ENCODE measurements around the gene RAB15.

DNA sequence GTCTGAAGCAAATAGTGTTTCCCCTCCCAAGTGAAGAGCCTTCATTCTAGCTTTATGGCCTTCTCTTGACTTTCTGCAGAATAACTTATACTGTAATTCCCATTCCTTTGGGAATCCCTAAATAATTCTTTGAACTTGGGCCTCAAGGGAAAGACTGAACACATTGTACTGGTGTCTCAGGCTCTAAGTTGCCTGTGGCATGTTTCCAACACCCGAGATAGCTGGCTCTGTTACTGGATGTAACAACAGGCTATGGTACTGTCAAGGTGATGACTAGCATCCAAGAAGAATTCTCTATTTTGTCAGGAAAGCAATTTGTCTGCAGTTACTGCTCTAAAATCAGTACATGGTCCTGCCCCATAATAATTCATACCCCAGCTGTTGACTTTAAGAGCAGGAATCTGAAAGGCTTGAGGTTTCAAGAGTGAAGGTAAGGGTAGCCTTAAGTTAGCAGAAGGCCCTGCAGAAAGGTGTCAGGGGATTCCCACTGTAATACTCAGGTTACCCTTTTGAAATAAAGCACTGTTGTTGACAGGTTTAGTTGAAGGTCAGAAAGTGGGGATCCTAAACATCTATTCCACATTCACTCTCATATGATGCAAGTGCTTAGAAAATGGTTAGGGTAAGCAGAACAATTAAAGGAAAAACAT, 34.8 kb downstream of the RAB15 start:
- TF ChIP-seq, protein P1, sequence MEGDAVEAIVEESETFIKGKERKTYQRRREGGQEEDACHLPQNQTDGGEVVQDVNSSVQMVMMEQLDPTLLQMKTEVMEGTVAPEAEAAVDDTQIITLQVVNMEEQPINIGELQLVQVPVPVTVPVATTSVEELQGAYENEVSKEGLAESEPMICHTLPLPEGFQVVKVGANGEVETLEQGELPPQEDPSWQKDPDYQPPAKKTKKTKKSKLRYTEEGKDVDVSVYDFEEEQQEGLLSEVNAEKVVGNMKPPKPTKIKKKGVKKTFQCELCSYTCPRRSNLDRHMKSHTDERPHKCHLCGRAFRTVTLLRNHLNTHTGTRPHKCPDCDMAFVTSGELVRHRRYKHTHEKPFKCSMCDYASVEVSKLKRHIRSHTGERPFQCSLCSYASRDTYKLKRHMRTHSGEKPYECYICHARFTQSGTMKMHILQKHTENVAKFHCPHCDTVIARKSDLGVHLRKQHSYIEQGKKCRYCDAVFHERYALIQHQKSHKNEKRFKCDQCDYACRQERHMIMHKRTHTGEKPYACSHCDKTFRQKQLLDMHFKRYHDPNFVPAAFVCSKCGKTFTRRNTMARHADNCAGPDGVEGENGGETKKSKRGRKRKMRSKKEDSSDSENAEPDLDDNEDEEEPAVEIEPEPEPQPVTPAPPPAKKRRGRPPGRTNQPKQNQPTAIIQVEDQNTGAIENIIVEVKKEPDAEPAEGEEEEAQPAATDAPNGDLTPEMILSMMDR (IDR thresholded peaks at IDR 0.05; ENCODE audit: insufficient read depth, low read depth, low read length) = no peak
- TF ChIP-seq EZH2 (IDR thresholded peaks at IDR 0.05; ENCODE audit: insufficient read depth, low read length) = no peak

Data from astrocyte (in vitro differentiated cells and primary cell).